NCI-H748 (cell line): Measurements from ENCODE around the gene CCL23.

ENCODE experiments used
- DNase-seq: peaks from one replicate; lab custom pipeline; 2025; ENCODE audit not compliant: unreplicated experiment; lab: John Stamatoyannopoulos, UW

Gene CCL23

DNA sequence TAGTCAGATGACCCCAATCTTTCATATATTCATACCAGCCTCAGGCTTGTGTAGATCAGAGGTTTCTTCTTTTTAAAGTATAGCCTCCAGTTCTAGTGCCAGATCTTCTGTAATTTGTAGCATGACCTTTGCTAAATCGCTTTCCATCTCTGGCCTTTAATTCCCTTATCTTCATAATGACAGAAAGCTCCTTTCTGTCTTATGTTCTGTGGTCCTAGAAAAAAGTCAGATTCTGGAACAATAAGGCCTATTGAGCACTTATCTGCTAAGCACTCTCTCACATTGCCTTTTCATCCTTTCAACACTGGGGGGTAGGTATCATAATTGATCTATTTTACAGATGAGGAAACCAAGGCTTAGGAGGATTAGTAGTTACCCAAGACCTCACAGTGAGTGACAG is 45.7 kb downstream of the CCL23 start:
- no peak for DNase-seq

DNA sequence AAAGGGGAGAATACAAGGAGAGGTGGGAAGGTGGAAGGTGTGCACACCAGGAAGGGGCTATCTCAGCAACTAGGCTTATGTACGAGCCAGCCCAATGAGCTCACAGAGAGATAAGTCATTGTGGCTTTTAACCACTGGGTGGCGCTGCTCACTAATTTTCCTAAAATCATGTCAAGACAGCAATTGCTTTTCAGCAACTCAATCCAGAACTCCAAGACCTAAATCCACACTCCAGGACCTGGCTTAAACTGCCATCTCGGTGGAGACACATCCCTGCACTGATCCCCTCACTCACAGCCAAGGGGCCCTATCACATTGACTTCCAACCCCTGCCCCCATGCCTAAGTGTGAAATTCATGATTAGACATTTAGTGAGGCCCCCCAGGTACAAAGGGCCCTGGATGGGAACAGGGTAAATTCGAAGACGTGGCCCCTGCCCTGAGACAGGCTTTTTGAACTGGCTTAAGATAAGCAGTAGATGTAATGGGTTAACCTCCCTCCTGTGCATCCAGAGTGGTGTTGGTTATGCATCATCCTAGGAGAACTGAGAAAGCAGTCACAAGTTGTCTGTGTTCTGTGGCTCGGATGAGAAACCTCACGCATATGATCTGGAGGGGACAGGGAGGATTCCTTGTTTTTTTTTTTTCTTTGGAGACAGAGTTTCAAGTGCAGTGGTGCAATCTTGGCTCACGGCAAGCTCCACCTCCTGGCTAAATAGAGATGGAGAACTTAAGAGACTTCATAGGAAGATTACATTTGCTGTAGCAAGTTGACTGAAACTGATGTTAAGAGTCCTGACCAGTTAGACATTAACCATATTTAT is 48.0 kb downstream of the CCL23 start:
- peak; percentile 71 for DNase-seq

DNA sequence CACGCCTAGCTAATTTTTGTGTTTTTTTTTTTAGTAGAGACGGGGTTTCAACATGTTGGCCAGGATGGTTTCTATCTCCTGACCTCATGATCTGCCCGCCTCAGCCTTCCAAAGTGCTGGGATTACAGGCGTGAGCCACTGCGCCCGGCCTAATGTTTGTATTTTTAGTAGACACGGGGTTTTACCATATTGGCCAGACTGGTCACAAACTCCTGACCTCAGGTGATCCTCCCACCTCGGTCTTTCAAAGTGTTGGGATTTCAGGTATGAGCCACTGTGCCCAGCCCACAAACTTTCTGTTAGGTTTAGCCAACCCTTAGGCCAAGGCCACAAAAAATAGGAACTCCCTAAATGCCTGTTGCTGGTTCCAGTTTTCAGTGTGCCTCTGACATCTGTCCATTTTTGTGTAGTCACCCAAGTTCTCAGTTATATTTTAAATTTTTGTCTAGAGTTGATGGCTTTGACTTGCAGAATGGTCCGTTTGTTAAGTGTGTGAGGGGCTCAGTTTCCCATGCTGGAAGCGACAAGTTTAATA is 49.2 kb downstream of the CCL23 start:
- no peak for DNase-seq

DNA sequence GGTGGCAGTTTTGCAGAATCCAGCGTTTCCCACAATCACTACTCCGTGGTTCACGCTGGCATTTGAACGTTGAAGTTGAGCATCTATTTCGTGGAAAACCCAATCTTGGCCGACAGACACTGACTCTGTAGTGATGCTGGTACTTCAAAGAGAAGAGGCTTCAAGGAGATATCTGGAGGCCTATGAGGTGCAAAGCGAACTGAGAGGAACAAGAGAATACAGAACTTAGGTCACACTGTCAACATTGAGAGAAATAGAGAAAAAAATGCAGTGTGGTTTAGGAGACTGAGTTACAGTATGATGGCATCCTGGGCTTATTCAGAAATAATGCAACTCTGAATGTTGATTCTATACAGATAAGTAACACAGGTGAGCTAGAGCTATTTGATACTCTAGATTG is 52.5 kb downstream of the CCL23 start:
- DNase-seq: no peak

DNA sequence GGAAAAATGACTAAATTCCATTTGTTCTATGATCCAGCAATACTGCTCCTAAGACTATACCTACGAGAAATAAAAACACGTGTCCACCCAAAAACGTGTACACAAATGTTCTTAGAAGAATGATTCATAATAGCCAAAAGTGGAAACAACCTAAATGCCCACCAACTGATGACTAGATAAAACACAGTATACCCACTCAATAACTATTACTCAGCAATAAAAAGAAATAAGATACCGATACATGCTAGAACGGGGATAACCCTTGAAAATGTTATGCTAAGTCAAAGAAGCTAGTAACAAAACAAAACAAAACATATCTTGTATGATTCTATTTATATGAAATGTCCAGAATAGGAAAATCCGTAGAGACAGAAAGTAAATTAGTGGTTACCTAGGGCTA is 54.1 kb downstream of the CCL23 start:
- no peak for DNase-seq
